GM12878 (cell line): ENCODE measurements around the gene PPP2R2B. TPM values are rescaled to one million over a fixed set of nuclear protein-coding genes. Genes with fewer than 3 reads are reported as not detected.

Experiments
- ATAC-seq: fragments of 200-7000 bp; cut with Tn5 transposase; 3 replicates; pipeline ENCODE4 v1.9.1; 2020; ENCODE audit warnings: mild to moderate bottlenecking, moderate library complexity
- BruUV-seq: library from RNA; stranded (reverse); fragments of 400-500 nt; replicated peaks from 2 replicates; lab custom pipeline; 2021; lab: Mats Ljungman, UMichigan
- CTCF ChIA-PET: fragments of 300-600 bp; sonication (Branson Sonifier 250); formaldehyde crosslinking; extraction: SDS; loops from one replicate; lab custom pipeline; 2021; ENCODE audit warnings: inconsistent platforms; lab: Yijun Ruan, JAX
- POLR2A ChIA-PET: fragments of 350-600 bp; formaldehyde crosslinking; extraction: SDS; loops from one replicate; lab custom pipeline; 2021; ENCODE audit warnings: inconsistent platforms; lab: Charles Lee
- RAD21 ChIA-PET: fragments of 300-600 bp; sonication (Branson Sonifier 250); formaldehyde crosslinking; loops from one replicate; lab custom pipeline; 2023; ENCODE audit warnings: antibody characterized with exemption; ENCODE audit not compliant: unreplicated experiment; lab: Charles Lee
- SMC1A ChIA-PET: fragments of 300-600 bp; sonication (Branson Sonifier 250); formaldehyde crosslinking; loops from one replicate; lab custom pipeline; 2023; ENCODE audit not compliant: unreplicated experiment, uncharacterized antibody; lab: Charles Lee
- DNase-seq: peaks from one replicate; pipeline ENCODE4 v3.0.0-alpha.2; 2011; ENCODE audit warnings: low read depth, low spot score
- FAIRE-seq: peaks from 3 replicates; lab custom pipeline; 2011; peaks lifted over from hg19 to GRCh38; lab: Jason Lieb, UNC
- H2AFZ ChIP-seq: 2 replicates; pipeline ENCODE4 v1.6.0; 2011; ENCODE audit warnings: low read depth, low read length, control low read depth; ENCODE audit not compliant: control insufficient read depth
- H3K27ac ChIP-seq: 2 replicates; pipeline ENCODE4 v1.5.1; 2011; ENCODE audit warnings: control low read depth; ENCODE audit not compliant: control insufficient read depth, insufficient read depth
- H3K27me3 ChIP-seq, 2 experiments: replicated peaks in 1 of 2; 2 replicates each; pipeline versions ENCODE4 v1.6.0 to v1.6.1; 2011; ENCODE audit warnings: low read length in 1 of 2; ENCODE audit not compliant: control insufficient read depth in 2 of 2, insufficient read depth in 2 of 2
- H3K36me3 ChIP-seq, 2 experiments: 2 replicates each; pipeline ENCODE4 v1.5.1; 2011; ENCODE audit warnings: low read length in 1 of 2; ENCODE audit not compliant: control insufficient read depth in 2 of 2, insufficient read depth in 2 of 2
- H3K4me1 ChIP-seq: 2 replicates; pipeline ENCODE4 v1.6.1; 2011; ENCODE audit warnings: mild to moderate bottlenecking, low read length, moderate library complexity, mixed read lengths; ENCODE audit not compliant: control insufficient read depth, insufficient read depth
- H3K4me2 ChIP-seq: 2 replicates; pipeline ENCODE4 v1.6.0; 2011; ENCODE audit warnings: control low read depth; ENCODE audit not compliant: control insufficient read depth, insufficient read depth
- H3K4me3 ChIP-seq: fragments of 200-600 bp; sonication (generic); 2 replicates; pipeline ENCODE4 v1.5.1; 2016
- H3K79me2 ChIP-seq: 2 replicates; pipeline ENCODE4 v1.6.0; 2011; ENCODE audit warnings: low read length; ENCODE audit not compliant: control insufficient read depth, insufficient read depth
- H3K9ac ChIP-seq: 2 replicates; pipeline ENCODE4 v1.8.0; 2011; ENCODE audit warnings: low read length, control low read depth, mixed read lengths; ENCODE audit not compliant: control insufficient read depth, insufficient read depth
- H3K9me3 ChIP-seq: replicated peaks from 3 replicates; pipeline ENCODE4 v1.5.1; 2011; ENCODE audit warnings: mild to moderate bottlenecking, low read length; ENCODE audit not compliant: control insufficient read depth, insufficient read depth
- H4K20me1 ChIP-seq: 2 replicates; pipeline ENCODE4 v1.6.0; 2011; ENCODE audit not compliant: control insufficient read depth, insufficient read depth
- EGR1 ChIP-seq, 2 experiments: IDR thresholded peaks; 1 replicate in 1 of 2; 2 replicates in 1 of 2; pipeline ENCODE4 v1.6.1; 2011 to 2012; ENCODE audit warnings: low read depth in 2 of 2, low read length in 2 of 2, borderline replicate concordance in 1 of 2, mild to moderate bottlenecking in 1 of 2, moderate library complexity in 1 of 2
- NFYB ChIP-seq: IDR thresholded peaks from 2 replicates; pipeline ENCODE4 v1.6.1; 2011; ENCODE audit warnings: low read depth, mild to moderate bottlenecking, low read length, improper control_type of control experiment, moderate library complexity; ENCODE audit not compliant: insufficient read depth
- ZZZ3 ChIP-seq: IDR thresholded peaks from 2 replicates; pipeline ENCODE4 v1.6.1; 2011; ENCODE audit warnings: low read depth; ENCODE audit not compliant: control insufficient read depth, insufficient read length
- WGBS: methylation state at CpG from one replicate; pipeline ENCODE4 v1.1.6; 2016; ENCODE audit warnings: low lambda C conversion rate; ENCODE audit not compliant: insufficient replicate concordance, insufficient coverage; ENCODE audit errors: missing lambda C conversion rate; 5-methylcytosine and 5-hydroxymethylcytosine counted together
- in situ Hi-C: fragments of 300-500 bp; cut with MboI; formaldehyde crosslinking; loops from 9 replicates; pipeline ENCODE4 v1.14.3; 2018; ENCODE audit warnings: mixed read lengths
- intact Hi-C: fragments of 100-400 bp; cut with micrococcal nuclease; formaldehyde crosslinking; loops from one replicate; pipeline ENCODE4 v1.14.2; 2022; ENCODE audit not compliant: unreplicated experiment
- polyA plus RNA-seq, 11 experiments: library from polyadenylated mRNA; depleted of rRNA in 4 of 11; unstranded in 6 of 11; stranded (reverse) in 5 of 11; fragments of >200 nt; fragmentation: Nextera tagmentation in 4 of 11; fragmentation: Illumina TruSeq in 1 of 11; extraction: Ambion mirVana in 4 of 11; extraction: Trizol in 1 of 11; gene quantifications; 1 replicate in 1 of 11; 2 replicates in 10 of 11; pipeline versions ENCODE4 v1.2.1 to v1.2.3, GENCODE V29; 2011 to 2016; ENCODE audit warnings: inconsistent platforms in 2 of 11, missing spikeins in 2 of 11, low read depth in 1 of 11
- total RNA-seq, 4 experiments: library from RNA; depleted of rRNA in 3 of 4; stranded (reverse); fragments of >200 nt in 3 of 4; fragmentation: Illumina TruSeq in 1 of 4; extraction: Trizol in 1 of 4; gene quantifications; 2 replicates each; pipeline versions ENCODE4 v1.2.1 to v1.2.3, GENCODE V29; 2013 to 2021
- TF ChIP-seq, protein P1 (sequence below): fragments of 450-650 bp; formaldehyde crosslinking; IDR thresholded peaks from 2 replicates; pipeline ENCODE4 v1.5.0; 2022; ENCODE audit warnings: mild to moderate bottlenecking, missing genetic modification characterization
- TF ChIP-seq, protein P2 (sequence below): fragments of 450-650 bp; IDR thresholded peaks from 2 replicates; pipeline ENCODE4 v1.6.1; 2017; ENCODE audit warnings: antibody characterized with exemption, mild to moderate bottlenecking, moderate library complexity

The PPP2R2B gene
- total and polyA plus RNA-seq, 10 of the 15 experiments (the other 5 are each of a cell fraction or from before 2014, with no cell fraction given): not detected

DNA sequence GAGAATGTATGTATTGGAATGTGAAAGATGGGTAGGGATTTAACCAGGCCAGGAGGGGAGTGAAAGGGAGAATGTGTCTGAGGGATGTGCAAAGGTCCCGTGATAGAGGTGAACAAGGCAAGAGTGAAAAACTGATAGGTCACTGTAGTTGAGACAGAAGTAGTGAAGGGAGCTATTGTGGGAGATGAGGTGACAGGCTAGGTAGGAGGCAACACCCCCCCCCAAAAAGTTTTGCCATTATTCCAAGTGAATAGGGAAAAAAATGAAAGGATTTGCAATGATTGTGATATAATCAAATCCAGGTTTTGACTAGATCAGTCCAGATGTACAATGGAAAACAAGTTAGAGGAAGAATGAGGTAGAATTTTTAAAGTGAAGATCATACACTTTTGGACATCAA lies 226.0 kb downstream of the PPP2R2B start:
- RAD21 ChIA-PET: no interaction called here
- no peak overlapping the region for H3K4me3 ChIP-seq
- no peaks in the 10 kb centered on the region for H3K79me2 ChIP-seq
- H3K27me3 ChIP-seq: peaks cover 0 to 3% of the 10 kb centered on the region in 2 experiments; a peak in 2 of 4 replicates
- no peaks in the 10 kb centered on the region for H3K4me1 ChIP-seq
- 23% methylated on average over 1 of the region's 1 CpG for WGBS
- H2AFZ ChIP-seq: no peak overlapping the region
- H3K9me3 ChIP-seq: no peaks in the 10 kb centered on the region
- FAIRE-seq: no peak
- no peak overlapping the region for H3K4me2 ChIP-seq
- no peak for ATAC-seq
- H3K9ac ChIP-seq: no peak overlapping the region
- intact Hi-C loops: no loop called here
- TF ChIP-seq NFYB (no peak), EGR1 (IDR thresholded peaks at IDR 0.05; ENCODE audit: borderline replicate concordance in 1 of 2, low read depth in 2 of 2, low read length in 2 of 2) (no peak), ZZZ3 (no peak)
- TF ChIP-seq, protein P1, sequence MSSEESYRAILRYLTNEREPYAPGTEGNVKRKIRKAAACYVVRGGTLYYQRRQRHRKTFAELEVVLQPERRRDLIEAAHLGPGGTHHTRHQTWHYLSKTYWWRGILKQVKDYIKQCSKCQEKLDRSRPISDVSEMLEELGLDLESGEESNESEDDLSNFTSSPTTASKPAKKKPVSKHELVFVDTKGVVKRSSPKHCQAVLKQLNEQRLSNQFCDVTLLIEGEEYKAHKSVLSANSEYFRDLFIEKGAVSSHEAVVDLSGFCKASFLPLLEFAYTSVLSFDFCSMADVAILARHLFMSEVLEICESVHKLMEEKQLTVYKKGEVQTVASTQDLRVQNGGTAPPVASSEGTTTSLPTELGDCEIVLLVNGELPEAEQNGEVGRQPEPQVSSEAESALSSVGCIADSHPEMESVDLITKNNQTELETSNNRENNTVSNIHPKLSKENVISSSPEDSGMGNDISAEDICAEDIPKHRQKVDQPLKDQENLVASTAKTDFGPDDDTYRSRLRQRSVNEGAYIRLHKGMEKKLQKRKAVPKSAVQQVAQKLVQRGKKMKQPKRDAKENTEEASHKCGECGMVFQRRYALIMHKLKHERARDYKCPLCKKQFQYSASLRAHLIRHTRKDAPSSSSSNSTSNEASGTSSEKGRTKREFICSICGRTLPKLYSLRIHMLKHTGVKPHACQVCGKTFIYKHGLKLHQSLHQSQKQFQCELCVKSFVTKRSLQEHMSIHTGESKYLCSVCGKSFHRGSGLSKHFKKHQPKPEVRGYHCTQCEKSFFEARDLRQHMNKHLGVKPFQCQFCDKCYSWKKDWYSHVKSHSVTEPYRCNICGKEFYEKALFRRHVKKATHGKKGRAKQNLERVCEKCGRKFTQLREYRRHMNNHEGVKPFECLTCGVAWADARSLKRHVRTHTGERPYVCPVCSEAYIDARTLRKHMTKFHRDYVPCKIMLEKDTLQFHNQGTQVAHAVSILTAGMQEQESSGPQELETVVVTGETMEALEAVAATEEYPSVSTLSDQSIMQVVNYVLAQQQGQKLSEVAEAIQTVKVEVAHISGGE: no peak
- TF ChIP-seq, protein P2, sequence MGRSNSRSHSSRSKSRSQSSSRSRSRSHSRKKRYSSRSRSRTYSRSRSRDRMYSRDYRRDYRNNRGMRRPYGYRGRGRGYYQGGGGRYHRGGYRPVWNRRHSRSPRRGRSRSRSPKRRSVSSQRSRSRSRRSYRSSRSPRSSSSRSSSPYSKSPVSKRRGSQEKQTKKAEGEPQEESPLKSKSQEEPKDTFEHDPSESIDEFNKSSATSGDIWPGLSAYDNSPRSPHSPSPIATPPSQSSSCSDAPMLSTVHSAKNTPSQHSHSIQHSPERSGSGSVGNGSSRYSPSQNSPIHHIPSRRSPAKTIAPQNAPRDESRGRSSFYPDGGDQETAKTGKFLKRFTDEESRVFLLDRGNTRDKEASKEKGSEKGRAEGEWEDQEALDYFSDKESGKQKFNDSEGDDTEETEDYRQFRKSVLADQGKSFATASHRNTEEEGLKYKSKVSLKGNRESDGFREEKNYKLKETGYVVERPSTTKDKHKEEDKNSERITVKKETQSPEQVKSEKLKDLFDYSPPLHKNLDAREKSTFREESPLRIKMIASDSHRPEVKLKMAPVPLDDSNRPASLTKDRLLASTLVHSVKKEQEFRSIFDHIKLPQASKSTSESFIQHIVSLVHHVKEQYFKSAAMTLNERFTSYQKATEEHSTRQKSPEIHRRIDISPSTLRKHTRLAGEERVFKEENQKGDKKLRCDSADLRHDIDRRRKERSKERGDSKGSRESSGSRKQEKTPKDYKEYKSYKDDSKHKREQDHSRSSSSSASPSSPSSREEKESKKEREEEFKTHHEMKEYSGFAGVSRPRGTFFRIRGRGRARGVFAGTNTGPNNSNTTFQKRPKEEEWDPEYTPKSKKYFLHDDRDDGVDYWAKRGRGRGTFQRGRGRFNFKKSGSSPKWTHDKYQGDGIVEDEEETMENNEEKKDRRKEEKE: no peak
- no peaks in the 10 kb centered on the region for H4K20me1 ChIP-seq
- in situ Hi-C loops: loop anchor here (10.0 kb wide), 1 partner anchor 312 kb away; no protein-coding TSS in a partner anchor
- no peak for DNase-seq
- no peaks in the 10 kb centered on the region for H3K36me3 ChIP-seq
- no TSS peak for BruUV-seq
- SMC1A ChIA-PET: interaction anchor here (1.2 kb wide), 1 partner anchor 9 kb away, joined by 3 read pairs; no protein-coding TSS in a partner anchor
- POLR2A ChIA-PET: no interaction called here
- CTCF ChIA-PET: interaction anchor here (1.7 kb wide), 1 partner anchor 10 kb away, joined by 6 read pairs; no protein-coding TSS in a partner anchor
- H3K27ac ChIP-seq: no peak overlapping the region
